GM18520 (cell line): ENCODE data around the gene GBP6.
A peak's percentile ranks its signal among the peaks of the same experiment; 100 is the strongest.
"Not testable (repeated sequence)": the region's sequence is repeated elsewhere in the genome, so short reads cannot be mapped to it uniquely, and the experiment has no call there.

Experiments used
- ATAC-seq: cut with Tn5 transposase; IDR thresholded peaks from one replicate; pipeline ENCODE4 v1.9.1; 2021; ENCODE audit not compliant: unreplicated experiment

GBP6 gene, protein sequence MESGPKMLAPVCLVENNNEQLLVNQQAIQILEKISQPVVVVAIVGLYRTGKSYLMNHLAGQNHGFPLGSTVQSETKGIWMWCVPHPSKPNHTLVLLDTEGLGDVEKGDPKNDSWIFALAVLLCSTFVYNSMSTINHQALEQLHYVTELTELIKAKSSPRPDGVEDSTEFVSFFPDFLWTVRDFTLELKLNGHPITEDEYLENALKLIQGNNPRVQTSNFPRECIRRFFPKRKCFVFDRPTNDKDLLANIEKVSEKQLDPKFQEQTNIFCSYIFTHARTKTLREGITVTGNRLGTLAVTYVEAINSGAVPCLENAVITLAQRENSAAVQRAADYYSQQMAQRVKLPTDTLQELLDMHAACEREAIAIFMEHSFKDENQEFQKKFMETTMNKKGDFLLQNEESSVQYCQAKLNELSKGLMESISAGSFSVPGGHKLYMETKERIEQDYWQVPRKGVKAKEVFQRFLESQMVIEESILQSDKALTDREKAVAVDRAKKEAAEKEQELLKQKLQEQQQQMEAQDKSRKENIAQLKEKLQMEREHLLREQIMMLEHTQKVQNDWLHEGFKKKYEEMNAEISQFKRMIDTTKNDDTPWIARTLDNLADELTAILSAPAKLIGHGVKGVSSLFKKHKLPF

DNA sequence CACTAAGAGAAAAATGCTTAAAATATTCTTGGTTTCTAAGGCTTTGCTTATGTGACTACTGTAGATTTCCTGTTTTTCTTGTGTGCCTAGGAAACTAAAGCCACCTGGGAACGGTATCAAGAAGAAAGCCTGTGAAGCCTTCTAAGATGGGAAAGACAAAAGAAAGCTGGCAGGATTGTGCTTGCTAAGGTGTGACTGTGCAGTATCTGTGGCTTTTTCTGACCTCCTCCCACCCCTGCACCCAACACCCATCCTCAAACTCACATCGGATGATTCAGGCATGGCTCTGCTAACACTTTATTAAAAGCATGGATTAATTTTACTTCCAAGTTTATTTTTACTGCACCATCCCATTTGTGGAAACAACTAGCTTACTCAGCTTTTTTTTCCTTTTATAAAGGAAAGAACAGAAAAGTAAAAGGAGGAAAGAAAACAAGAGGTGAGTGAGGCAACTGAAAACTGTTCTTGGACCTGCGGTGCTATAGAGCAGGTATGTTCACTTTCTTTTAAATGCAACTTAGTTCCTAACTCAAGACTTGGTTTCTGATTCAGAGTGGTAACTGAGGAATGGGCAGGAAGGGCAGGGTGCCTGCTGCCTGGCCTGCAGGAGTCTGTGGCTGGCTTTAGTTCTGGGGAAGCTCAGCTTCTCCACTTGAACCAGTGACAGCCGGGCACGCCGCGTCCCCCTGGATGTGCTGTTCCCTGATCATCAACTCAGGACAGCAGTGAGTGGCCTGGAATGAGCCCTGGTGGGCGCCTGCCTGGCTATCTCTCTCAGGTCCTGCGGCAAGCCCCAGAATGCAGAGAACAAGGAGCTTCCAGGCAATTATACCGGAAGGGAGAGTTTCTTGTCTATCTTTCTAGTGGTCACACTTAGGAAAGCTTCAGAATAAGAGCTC is at the start of gene GBP6:
GBP6 (plus strand) TSS at position 422 of the 899 bp plus-strand sequence. CDS start 4,493 bp downstream, outside the sequence.
- ATAC-seq = no peak

DNA sequence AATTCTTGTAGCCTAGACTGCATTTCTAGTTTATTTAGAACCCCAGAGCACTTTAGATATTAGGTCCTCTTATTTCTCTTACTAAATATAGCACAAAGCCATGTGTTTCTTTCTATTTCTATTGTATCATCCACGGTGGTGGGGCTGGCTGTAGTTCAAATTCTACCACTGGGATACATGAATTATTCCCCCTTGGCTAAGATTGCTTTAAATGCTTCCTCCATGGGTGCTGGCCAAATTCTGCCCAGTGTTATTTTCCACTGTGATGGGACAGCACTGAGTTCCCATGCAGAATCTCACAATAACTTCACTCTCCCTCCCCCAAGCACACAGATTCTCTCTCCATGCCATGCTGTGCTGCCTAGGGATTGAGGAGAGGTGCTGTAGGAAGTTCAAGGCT is 41.5 kb upstream of the GBP6 start:
- no peak for ATAC-seq

DNA sequence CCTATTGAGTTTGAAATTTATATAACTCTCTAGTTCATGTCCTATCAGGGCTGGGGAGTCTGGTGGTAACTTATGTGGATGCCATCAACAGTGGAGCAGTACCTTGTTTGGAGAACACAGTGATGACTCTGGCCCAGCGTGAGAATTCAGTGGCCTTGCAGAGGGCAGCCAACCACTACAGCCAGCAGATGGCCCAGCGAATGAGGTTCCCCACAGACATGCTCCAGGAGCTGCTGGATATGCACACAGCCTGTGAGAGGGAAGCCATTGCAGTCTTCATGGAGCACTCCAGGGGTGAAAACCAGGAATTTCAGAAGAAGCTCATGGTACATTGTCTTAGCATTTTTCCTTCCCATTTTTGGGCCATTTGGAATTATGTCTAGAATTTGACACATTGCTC is 32.0 kb upstream of the GBP6 start:
- ATAC-seq = no peak

DNA sequence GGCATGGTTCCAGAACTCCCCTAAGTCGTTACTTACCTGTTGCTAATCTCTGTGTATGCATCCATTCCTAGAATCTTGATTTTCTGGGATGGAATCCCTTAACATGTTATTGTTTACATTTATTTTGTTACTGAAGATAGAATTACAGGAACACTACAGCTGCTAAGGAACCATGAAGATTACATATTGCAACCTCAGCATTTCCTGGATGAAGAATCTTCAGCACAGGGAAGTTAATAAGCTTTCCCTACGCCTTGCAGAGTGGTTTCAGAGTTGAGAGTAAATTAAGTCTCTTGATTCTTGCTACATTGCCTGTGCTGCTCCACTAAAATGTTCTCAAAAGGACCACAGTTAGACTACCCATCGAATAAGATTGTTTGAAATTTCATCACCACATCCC is 31.4 kb upstream of the GBP6 start:
- no peak for ATAC-seq

DNA sequence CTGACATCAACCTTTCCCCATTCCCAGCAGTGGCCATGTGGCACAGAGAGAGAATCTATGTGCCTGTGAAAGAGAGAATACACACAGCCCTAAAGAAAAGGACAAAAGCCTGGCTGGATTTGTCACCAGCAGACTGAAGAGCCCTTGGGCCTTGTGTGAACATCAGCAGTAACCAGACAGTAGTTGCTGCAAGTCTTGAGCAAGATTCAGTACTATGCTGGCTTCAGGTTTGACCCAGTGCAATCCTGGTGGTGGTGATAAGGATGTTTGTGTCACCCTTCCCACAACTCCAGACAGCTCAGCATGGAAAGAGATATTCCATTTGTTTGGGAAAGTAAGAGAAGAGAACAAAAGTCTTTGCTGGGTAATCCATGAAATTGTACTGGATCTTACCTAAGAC is 28.4 kb upstream of the GBP6 start:
- no peak for ATAC-seq

DNA sequence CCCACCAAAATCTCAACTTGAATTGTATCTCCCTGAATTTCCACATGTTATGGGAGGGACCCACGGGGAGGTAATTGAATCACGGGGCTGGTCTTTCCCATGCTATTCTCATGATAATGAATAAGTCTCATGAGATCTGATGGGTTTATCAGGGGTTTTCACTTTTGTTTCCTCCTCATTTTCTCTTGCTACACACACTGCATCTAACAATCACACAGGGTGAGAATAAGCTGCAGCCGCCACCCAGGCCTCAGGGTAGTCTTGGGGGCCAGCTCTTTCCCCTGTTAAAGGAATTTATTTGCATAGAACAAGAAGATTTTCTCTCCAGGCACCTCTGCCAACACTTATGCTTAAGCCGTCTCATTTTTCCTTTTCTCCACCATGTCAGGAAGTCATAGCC is 26.0 kb upstream of the GBP6 start:
- no peak for ATAC-seq

DNA sequence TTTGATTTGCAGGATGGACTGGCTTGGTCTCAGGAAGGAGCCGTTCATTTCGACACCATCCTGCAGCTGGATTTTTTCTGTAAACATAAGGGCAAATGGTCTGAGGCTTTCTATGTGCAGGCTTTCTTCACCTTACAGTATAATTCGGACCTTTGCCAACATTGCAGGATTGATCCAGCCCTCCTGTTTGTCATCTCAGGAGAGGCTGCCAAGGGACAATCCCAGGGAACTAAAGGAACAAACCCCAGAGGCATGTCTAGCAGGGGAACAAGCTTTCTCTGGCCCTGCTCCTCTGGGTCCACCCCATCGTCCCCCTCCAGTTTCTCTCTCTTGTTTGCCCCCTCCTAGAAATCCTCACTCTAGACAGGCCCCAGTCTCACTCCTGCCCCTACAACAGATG is 24.8 kb upstream of the GBP6 start:
- no peak for ATAC-seq

DNA sequence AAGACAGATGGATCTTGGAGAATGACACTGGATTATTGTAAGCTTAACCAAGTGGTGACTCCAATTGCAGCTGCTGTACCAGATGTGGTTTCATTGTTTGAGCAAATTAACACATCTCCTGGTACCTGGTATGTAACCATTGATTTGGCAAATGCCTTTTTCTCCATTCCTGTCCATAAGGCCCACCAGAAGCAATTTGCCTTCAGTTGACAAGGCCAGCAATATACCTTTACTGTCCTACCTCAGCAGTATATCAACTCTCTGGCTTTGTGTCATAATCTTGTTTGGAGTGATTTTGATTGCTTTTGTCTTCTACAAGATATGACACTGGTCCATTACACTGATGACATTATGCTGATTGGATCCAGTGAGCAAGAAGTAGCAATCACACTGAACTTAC is 18.4 kb upstream of the GBP6 start:
- not testable (repeated sequence) for ATAC-seq

DNA sequence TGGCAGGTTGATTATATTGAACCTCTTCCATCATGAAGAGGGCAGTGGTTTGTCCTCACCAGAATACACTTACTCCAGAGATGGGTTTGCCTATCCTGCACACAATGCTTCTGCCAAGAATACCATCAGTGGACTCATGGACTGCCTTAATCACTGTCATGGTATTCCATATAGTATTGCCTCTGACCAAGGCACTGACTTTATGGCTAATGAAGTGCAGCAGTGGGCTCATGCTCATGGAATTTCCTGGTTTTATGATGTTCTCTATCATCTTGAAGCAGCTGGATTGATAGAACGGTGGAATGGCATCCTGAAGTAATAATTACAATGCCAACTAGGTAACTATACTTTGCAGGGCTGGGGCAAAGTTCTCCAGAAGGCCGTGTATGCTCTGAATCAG is 16.6 kb upstream of the GBP6 start:
- ATAC-seq = no peak

DNA sequence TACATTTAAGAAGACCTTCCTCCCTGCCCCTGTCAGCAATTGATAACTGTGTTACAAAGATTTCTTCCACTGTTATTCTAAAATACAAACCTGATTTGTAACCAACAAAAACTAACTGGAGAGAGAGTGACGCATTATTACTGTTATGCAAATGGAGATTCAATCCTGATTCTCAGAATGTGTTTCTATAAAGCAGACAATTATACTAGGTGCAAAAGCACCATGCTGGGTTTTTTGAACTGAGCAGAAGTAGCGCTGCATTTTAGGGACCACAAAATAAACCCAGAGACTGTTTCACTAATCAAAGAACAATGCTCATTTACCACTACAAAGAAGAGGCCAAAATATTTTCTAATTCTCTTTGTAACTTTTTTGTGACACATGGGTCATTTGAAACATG is 13.6 kb upstream of the GBP6 start:
- ATAC-seq = no peak

DNA sequence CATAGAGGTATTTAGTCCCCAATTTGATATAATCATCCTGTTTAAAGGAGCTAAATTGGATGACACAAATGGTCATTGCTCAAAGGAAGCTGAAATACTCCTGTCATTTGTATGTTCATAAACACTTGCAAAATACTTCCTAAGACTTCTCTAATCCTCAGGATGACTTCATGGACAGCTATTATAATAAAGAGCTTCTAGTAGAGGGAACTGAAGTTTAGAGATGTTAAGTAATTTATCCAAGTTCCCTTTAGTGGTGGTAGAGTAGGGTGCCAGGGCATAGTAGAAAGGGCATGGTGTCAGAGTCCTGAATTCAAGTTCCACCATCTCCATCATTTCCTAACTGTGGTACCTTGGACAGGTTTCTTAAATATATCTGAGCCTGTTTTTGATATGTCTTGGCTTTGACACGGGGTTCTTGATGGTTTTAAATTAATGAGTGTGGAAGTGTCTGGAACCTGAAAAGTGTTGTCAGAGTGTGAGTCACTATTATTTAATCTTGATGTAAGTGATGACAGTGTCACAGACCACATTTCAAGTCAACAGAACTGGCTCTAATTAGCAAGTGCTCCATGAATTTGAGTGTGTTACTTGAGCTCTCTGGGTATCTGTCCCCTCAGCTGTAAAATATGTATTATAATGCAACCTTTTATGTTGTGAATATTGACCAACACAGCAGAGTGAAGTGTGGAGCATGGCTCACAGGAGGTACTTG is 12.1 kb upstream of the GBP6 start:
- no peak for ATAC-seq

DNA sequence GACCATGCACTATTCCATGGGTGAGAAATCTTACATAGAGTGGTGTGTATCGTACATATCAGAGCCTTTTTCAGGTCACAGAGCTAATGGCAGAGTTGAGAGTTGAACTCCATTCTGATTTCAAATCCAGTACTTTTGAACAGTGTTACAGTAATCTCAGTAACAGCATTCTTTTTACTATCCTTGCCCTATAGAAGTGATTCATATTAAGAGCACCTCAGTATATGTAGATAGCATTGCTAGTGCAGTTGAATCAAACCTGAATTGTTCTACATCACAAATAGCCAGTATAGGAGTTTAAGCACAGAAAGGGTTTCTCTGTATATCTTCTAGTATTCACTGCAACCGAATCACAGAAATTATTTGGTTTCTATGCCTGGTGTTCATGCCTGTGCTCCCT is 11.4 kb upstream of the GBP6 start:
- no peak for ATAC-seq

DNA sequence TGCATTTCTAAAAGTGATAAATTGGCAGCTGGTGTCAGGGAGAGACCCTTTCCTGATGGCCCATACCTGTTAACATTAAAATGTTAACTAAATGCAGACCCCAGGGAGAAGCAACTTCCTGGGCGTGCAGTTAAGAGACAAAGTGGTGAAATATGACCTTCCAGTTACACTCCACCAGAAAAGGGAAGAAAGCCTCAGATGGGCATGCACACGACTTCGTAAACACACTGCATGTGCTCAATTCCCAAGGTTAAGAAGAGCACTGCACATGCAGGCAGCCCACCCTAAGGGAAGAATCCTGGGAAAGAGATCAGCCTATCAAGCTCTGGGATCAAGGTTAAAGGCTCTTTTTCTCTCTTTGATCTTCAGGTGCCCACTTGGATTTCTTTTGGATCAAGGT is 9.7 kb upstream of the GBP6 start:
- ATAC-seq = no peak

DNA sequence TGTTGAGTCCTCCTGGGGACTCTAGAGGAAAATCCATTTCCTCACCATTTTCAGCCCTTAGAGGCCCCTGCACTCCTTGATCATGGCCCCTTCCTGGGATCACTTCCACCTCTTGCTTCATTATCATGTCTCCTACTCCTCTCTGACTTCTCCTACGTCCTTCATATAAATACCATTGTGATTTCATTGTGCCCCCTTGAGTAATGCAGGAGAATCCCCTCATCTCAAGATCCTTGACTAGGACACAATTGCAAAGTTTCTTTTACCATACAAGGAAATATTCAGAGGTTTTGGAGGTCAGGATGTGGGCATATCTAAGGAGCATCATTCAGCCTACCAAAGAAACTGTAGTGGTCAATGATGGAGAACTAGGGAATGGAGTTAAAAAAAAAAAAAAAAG is 8.8 kb upstream of the GBP6 start:
- no peak for ATAC-seq

DNA sequence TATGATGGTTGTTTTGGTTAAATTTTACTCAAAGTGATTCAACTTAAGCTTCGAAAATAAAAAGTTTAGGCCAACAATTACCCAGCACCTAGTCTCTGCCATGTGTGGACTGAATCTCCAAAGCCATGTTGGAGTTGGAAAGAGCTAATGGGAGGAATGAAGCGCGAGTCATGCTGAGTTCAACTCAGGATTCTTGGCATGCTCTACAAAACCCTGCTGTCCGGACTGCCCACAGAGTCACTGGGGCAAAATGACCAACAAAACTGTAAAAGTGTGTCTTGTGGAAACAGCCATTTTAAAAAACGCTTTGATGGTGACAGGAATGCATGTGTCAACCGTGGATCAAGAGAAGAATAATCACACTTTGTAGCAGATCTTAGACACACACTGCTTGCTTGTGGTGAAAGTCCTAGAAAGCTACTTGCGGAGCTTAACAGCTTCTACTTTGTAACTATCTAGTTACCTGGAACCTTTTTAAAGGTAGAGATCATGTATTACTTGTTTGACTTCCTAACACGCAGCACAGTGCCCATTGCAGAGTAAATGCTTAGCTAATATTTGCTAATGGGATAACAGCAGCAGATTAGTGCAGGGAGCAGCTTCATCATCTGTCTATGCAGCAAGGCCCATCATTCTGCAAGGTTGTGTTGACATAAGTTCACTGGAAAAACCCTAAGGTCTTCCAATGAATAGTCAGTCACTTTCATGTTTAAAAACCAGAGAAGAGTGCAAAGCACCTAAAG is 7.0 kb upstream of the GBP6 start:
- ATAC-seq = no peak

DNA sequence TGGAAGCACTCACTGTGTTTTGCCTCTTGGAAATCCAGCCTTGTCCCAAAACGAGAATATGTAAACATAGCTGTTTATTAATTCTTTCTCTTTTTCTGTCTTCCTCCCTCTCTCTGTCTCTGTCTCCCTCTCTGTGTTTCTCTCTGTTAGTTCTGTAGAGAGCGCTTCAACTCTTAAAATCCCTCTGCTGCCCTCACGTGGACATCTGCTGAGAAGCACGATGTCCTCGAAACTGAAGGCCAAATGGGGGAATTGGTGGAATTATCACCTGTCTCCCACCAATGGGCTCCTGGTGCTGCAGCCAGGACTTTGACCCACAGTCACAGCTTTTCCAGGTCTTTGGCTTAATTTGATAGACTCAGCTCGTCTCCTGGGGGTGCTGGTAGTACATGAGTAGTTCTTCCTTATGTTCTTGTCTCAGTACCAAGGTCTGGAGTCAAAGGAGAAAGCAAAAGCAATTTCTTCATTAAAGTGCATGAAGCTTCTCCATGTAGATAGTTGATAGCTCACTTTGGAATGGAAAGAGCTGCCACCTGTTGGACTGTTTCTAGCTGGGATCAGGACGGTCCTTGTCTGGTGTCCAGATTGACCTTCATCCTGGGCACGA is 5.5 kb upstream of the GBP6 start:
- ATAC-seq = peak; percentile 46

DNA sequence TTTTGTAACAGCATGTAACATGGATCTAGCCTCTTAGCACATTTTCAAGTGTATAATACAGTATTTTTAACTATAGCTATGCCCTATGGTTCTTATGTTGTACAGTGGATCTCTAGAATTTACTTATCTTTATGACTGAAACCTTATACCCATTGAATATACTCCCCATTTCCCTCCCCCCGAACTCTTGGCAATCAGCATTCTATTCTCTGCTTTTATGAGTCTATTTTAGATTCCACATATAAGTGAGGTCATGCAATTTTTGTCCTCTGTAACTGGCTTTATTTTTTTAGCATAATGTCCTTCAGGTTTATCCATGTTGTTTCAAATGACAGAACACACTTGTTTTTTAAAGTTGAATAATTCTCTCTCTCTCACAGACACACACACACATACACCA is 3.1 kb upstream of the GBP6 start:
- no peak for ATAC-seq

DNA sequence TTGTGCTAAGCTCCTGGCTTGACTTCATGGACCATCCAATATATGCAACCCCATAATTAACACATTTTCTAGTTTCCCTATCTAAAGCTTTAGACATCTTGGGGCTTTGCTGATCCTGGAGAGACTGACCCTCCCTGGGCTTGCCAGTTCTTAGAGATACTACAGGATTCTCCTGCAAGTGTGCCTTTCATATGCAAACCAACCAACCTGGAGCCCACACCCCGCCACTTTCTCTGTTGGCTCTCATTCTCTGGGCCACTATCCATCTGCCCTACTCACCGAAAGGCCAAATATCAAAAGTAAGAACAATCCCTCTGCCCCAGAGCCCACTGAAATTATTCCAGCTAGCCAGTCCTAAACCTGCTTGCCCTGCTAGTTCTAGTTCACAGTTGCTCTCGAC is 2.2 kb upstream of the GBP6 start:
- ATAC-seq = no peak

DNA sequence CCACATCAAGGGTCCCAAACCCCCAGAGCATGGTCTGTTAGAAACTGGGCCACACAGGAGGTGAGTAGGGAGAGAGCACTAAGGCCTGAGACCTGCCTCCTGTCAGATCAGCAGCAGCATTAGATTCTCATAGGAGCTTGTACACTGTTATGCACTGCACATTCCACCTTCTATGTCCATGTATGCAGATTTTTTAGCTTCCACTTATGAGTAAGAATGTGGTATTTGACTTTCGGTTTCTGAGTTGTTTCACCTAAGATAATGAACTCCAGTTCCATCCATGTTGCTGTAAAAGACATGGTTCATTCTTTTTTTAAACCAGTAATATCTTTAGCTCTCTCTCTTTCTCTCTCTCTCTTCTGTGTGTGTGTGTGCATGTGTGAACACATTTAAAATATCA is 663 bp upstream of the GBP6 start:
- ATAC-seq = peak; percentile 70

DNA sequence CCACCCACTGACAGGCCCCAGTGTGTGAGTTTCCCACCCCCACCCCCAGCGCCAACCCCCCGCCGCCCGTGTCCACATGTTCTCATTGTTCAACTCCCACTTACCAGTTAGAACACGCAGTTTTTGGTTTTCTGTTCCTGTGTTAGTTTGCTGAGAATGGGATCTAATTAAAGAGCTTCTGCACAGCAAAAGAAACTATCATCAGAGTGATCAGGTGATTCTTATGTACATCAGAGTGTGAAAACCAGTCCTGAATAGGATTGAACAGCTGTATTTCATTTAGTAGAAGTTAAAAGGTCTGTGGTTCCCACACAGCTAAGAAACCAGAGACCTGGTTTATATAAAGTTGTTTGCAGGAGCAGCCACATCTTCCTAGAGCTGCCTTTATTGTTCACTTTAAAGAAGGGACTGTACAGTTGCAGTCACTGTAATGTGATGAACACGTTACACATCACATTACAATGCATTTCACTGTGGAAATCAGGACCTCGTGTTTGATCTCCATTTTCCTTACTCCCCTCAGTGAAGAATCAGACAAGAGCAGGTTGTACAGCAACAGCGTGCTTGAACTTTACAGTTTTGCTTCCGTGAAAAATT is 1.2 kb downstream of the GBP6 start:
- ATAC-seq = no peak
